ENCODE results near the gene THADA.

THADA gene

GRCh38 chr2:43415592-43415991 is 180.2 kb downstream of the THADA start:
- ChIA-PET CTCF (interaction anchor here (1.9 kb wide), 1 partner anchor 9 kb away, joined by 6 read pairs; no protein-coding TSS in a partner anchor), POLR2A (no interaction called here)
- DNase-seq (ENCODE audit: extremely low spot score), result no peak
- TF ChIP-seq CTCF (IDR thresholded peaks at IDR 0.05; ENCODE audit: control extremely low read depth, extremely low read depth, low read depth, missing control alignments), result no peak

GRCh38 chr2:43414586-43415135 is 181.2 kb downstream of the THADA start:
- ChIA-PET CTCF (interaction anchor here (1.5 to 1.9 kb wide), 2 partner anchors 8 to 10 kb away, joined by 6 to 8 read pairs; no protein-coding TSS in a partner anchor), POLR2A (no interaction called here)
- TF ChIP-seq CTCF (IDR thresholded peaks at IDR 0.05; ENCODE audit: control extremely low read depth, extremely low read depth, low read depth, missing control alignments), result no peak
- no peak for DNase-seq (ENCODE audit: extremely low spot score)

- ChIA-PET CTCF (interaction anchor here (1.5 kb wide), 1 partner anchor 10 kb away, joined by 8 read pairs; no protein-coding TSS in a partner anchor), POLR2A (no interaction called here)
- no peak for DNase-seq (ENCODE audit: extremely low spot score)
- TF ChIP-seq CTCF (IDR thresholded peaks at IDR 0.05; ENCODE audit: control extremely low read depth, extremely low read depth, low read depth, missing control alignments), result no peak
These were observed 181.8 kb downstream of the THADA start for GRCh38 chr2:43414033-43414432.

GRCh38 chr2:43412114-43412753 is 183.6 kb downstream of the THADA start:
- TF ChIP-seq CTCF (IDR thresholded peaks at IDR 0.05; ENCODE audit: control extremely low read depth, extremely low read depth, low read depth, missing control alignments), result no peak
- ChIA-PET POLR2A (no interaction called here), CTCF (interaction anchor here (1.0 to 1.1 kb wide), 3 partner anchors 8 to 23 kb away, joined by 4 to 5 read pairs (median 4); no protein-coding TSS in a partner anchor)
- no peak for DNase-seq (ENCODE audit: extremely low spot score)

- TF ChIP-seq CTCF (IDR thresholded peaks at IDR 0.05; ENCODE audit: control extremely low read depth, extremely low read depth, low read depth, missing control alignments), result no peak
- ChIA-PET CTCF (interaction anchor here (0.8 to 3.6 kb wide), 5 partner anchors 8 to 181 kb away, joined by 3 to 18 read pairs (median 4); no protein-coding TSS in a partner anchor), POLR2A (no interaction called here)
- DNase-seq (ENCODE audit: extremely low spot score), result no peak
These were observed 185.7 kb downstream of the THADA start for GRCh38 chr2:43410055-43410604.

GRCh38 chr2:43408407-43409160 is 187.3 kb downstream of the THADA start:
- DNase-seq (ENCODE audit: extremely low spot score), result peak; percentile 33
- CTCF ChIA-PET, result interaction anchor here (0.8 to 3.6 kb wide), 5 partner anchors 10 to 179 kb away, joined by 3 to 18 read pairs (median 3); no protein-coding TSS in a partner anchor
- POLR2A ChIA-PET, result no interaction called here
- no peak for TF ChIP-seq CTCF (IDR thresholded peaks at IDR 0.05; ENCODE audit: control extremely low read depth, extremely low read depth, low read depth, missing control alignments)
